HG03095 (cell line): Measurements from ENCODE around the gene MYL10.

ENCODE experiments used
- ATAC-seq: cut with Tn5 transposase; IDR thresholded peaks from one replicate; pipeline ENCODE4 v1.9.1; 2021; ENCODE audit warnings: moderate library complexity; ENCODE audit not compliant: unreplicated experiment

MYL10 gene

GRCh38 chr7:101629171-101629570 is at the start of gene MYL10:
Gene MYL10, minus strand, starts transcription at chr7:101629296. Its CDS starts 178 bp downstream, at chr7:101629118.
- ATAC-seq: no peak

- ATAC-seq: no peak
Measured at GRCh38 chr7:101678658-101679057, 49.6 kb upstream of the MYL10 start.

GRCh38 chr7:101677797-101678479 is 48.8 kb upstream of the MYL10 start:
- no peak for ATAC-seq

- ATAC-seq: no peak
Measured at GRCh38 chr7:101677391-101677790, 48.3 kb upstream of the MYL10 start.

- no peak for ATAC-seq
Measured at GRCh38 chr7:101676956-101677355, 47.9 kb upstream of the MYL10 start.

GRCh38 chr7:101676062-101676598 is 47.0 kb upstream of the MYL10 start:
- no peak for ATAC-seq

GRCh38 chr7:101674439-101674838 is 45.3 kb upstream of the MYL10 start:
- ATAC-seq: no peak

GRCh38 chr7:101673951-101674350 is 44.9 kb upstream of the MYL10 start:
- no peak for ATAC-seq

GRCh38 chr7:101673315-101673714 is 44.2 kb upstream of the MYL10 start:
- no peak for ATAC-seq

GRCh38 chr7:101671371-101672356 is 42.6 kb upstream of the MYL10 start:
- ATAC-seq: no peak

- ATAC-seq: no peak
Measured at GRCh38 chr7:101669307-101669706, 40.2 kb upstream of the MYL10 start.

GRCh38 chr7:101668726-101669125 is 39.6 kb upstream of the MYL10 start:
- ATAC-seq: no peak

- ATAC-seq: no peak
Measured at GRCh38 chr7:101667920-101668319, 38.8 kb upstream of the MYL10 start.

GRCh38 chr7:101667399-101667798 is 38.3 kb upstream of the MYL10 start:
- no peak for ATAC-seq

GRCh38 chr7:101666741-101667140 is 37.6 kb upstream of the MYL10 start:
- no peak for ATAC-seq

- ATAC-seq: no peak
Measured at GRCh38 chr7:101666293-101666692, 37.2 kb upstream of the MYL10 start.

GRCh38 chr7:101664893-101665471 is 35.9 kb upstream of the MYL10 start:
- no peak for ATAC-seq

GRCh38 chr7:101664436-101664835 is 35.3 kb upstream of the MYL10 start:
- no peak for ATAC-seq

GRCh38 chr7:101663747-101664146 is 34.7 kb upstream of the MYL10 start:
- ATAC-seq: no peak

GRCh38 chr7:101662447-101662998 is 33.4 kb upstream of the MYL10 start:
- ATAC-seq: no peak

GRCh38 chr7:101659706-101660105 is 30.6 kb upstream of the MYL10 start:
- no peak for ATAC-seq
